Duodenal mucosa (tissue), 2 donors: ENCODE measurements around the gene RAB11FIP4.

Experiments
- H3K27ac ChIP-seq: one replicate; pipeline ENCODE4 v1.7.0; 2013; ENCODE audit warnings: low read depth, low read length
- H3K27me3 ChIP-seq, 2 donors: one replicate each; pipeline ENCODE4 v1.7.0; 2013; ENCODE audit warnings: low read length in 2 of 2, control low read depth in 1 of 2; ENCODE audit not compliant: insufficient read depth in 2 of 2, control insufficient read depth in 1 of 2
- H3K36me3 ChIP-seq, 2 donors: one replicate each; pipeline ENCODE4 v1.7.0; 2013; ENCODE audit warnings: low read length in 2 of 2, control low read depth in 1 of 2; ENCODE audit not compliant: insufficient read depth in 2 of 2, control insufficient read depth in 1 of 2
- H3K4me1 ChIP-seq, 2 donors: one replicate each; pipeline ENCODE4 v1.7.0; 2013; ENCODE audit warnings: low read length in 2 of 2, control low read depth in 1 of 2; ENCODE audit not compliant: insufficient read depth in 2 of 2, control insufficient read depth in 1 of 2
- H3K4me3 ChIP-seq, 2 donors: one replicate each; pipeline ENCODE4 v1.7.0; 2013; ENCODE audit warnings: low read length in 2 of 2, low read depth in 1 of 2
- H3K9ac ChIP-seq, 2 donors: one replicate each; pipeline ENCODE4 v1.7.0; 2013; ENCODE audit warnings: low read length in 2 of 2, low read depth in 1 of 2
- H3K9me3 ChIP-seq, 2 donors: one replicate each; pipeline ENCODE4 v1.7.0; 2013; ENCODE audit warnings: low read length in 2 of 2, control low read depth in 1 of 2; ENCODE audit not compliant: control insufficient read depth in 1 of 2

Gene RAB11FIP4

GRCh38 chr17:31431098-31431851 lies 39.8 kb downstream of the RAB11FIP4 start:
- no peak overlapping the region for H3K4me3 ChIP-seq
- H3K9me3 ChIP-seq: no peaks in the 10 kb centered on the region
- H3K27ac ChIP-seq: no peak overlapping the region
- H3K4me1 ChIP-seq: peaks cover 6 to 9% of the 10 kb centered on the region in 2 donors
- peaks cover 0 to 7% of the 10 kb centered on the region in 2 donors for H3K27me3 ChIP-seq
- H3K9ac ChIP-seq: no peak overlapping the region
- H3K36me3 ChIP-seq: no peaks in the 10 kb centered on the region

- H3K9ac ChIP-seq: no peak overlapping the region
- H3K9me3 ChIP-seq: no peaks in the 10 kb centered on the region
- no peaks in the 10 kb centered on the region for H3K36me3 ChIP-seq
- peaks cover 0 to 7% of the 10 kb centered on the region in 2 donors for H3K27me3 ChIP-seq
- H3K4me1 ChIP-seq: peaks cover 6 to 9% of the 10 kb centered on the region in 2 donors
- H3K4me3 ChIP-seq: no peak overlapping the region
- H3K27ac ChIP-seq: no peak overlapping the region
Observed at GRCh38 chr17:31431852-31432658, 40.6 kb downstream of the RAB11FIP4 start.

GRCh38 chr17:31433091-31433790 lies 41.8 kb downstream of the RAB11FIP4 start:
- Histone ChIP-seq H3K9me3 (no peaks in the 10 kb centered on the region), H3K27me3 (peaks cover 0 to 7% of the 10 kb centered on the region in 2 donors)

GRCh38 chr17:31433811-31434726 lies 42.6 kb downstream of the RAB11FIP4 start:
- no peak overlapping the region for H3K9ac ChIP-seq
- H3K36me3 ChIP-seq: no peaks in the 10 kb centered on the region
- H3K27me3 ChIP-seq: peaks cover 0 to 6% of the 10 kb centered on the region in 2 donors
- no peaks in the 10 kb centered on the region for H3K9me3 ChIP-seq
- H3K27ac ChIP-seq: no peak overlapping the region
- peaks cover 9% of the 10 kb centered on the region in 2 donors for H3K4me1 ChIP-seq
- H3K4me3 ChIP-seq: no peak overlapping the region

More at GRCh38 chr17:31433091-31433790, 41.8 kb downstream of the RAB11FIP4 start:
- peaks cover 9% of the 10 kb centered on the region in 2 donors for H3K4me1 ChIP-seq
- no peak overlapping the region for H3K27ac ChIP-seq
- no peak overlapping the region for H3K9ac ChIP-seq
- no peaks in the 10 kb centered on the region for H3K36me3 ChIP-seq
- no peak overlapping the region for H3K4me3 ChIP-seq

- Histone ChIP-seq H3K9me3 (no peaks in the 10 kb centered on the region), H3K27ac (no peak overlapping the region), H3K9ac (no peak overlapping the region), H3K27me3 (peaks cover 0 to 3% of the 10 kb centered on the region in 2 donors), H3K4me1 (peaks cover 9% of the 10 kb centered on the region in 2 donors), H3K4me3 (no peak overlapping the region), H3K36me3 (no peaks in the 10 kb centered on the region)
Observed at GRCh38 chr17:31434727-31435050, 43.2 kb downstream of the RAB11FIP4 start.

- Histone ChIP-seq H3K9ac (no peak overlapping the region), H3K36me3 (no peaks in the 10 kb centered on the region), H3K4me3 (no peak overlapping the region), H3K27ac (no peak overlapping the region), H3K27me3 (no peaks in the 10 kb centered on the region), H3K4me1 (peaks cover 9% of the 10 kb centered on the region in 2 donors), H3K9me3 (no peaks in the 10 kb centered on the region)
Observed at GRCh38 chr17:31435581-31435980, 44.1 kb downstream of the RAB11FIP4 start.

- H3K27ac ChIP-seq: no peak overlapping the region
- H3K4me3 ChIP-seq: no peak overlapping the region
- H3K27me3 ChIP-seq: no peaks in the 10 kb centered on the region
- H3K9me3 ChIP-seq: no peaks in the 10 kb centered on the region
- no peak overlapping the region for H3K9ac ChIP-seq
- H3K4me1 ChIP-seq: peaks cover 0 to 9% of the 10 kb centered on the region in 2 donors
- no peaks in the 10 kb centered on the region for H3K36me3 ChIP-seq
Observed at GRCh38 chr17:31437720-31438400, 46.4 kb downstream of the RAB11FIP4 start.

GRCh38 chr17:31439716-31440115 lies 48.2 kb downstream of the RAB11FIP4 start:
- no peak overlapping the region for H3K4me3 ChIP-seq
- H3K36me3 ChIP-seq: no peaks in the 10 kb centered on the region
- no peak overlapping the region for H3K27ac ChIP-seq
- no peaks in the 10 kb centered on the region for H3K9me3 ChIP-seq
- no peak overlapping the region for H3K9ac ChIP-seq
- H3K27me3 ChIP-seq: no peaks in the 10 kb centered on the region
- H3K4me1 ChIP-seq: peaks cover 0 to 3% of the 10 kb centered on the region in 2 donors

GRCh38 chr17:31442276-31442675 lies 50.8 kb downstream of the RAB11FIP4 start:
- H3K9ac ChIP-seq: no peak overlapping the region
- no peak overlapping the region for H3K27ac ChIP-seq
- no peaks in the 10 kb centered on the region for H3K36me3 ChIP-seq
- no peaks in the 10 kb centered on the region for H3K9me3 ChIP-seq
- H3K4me3 ChIP-seq: no peak overlapping the region
- peaks cover 0 to 3% of the 10 kb centered on the region in 2 donors for H3K4me1 ChIP-seq
- H3K27me3 ChIP-seq: no peaks in the 10 kb centered on the region
